NCI-H460 (cell line): ENCODE data around the gene RANGRF. TPM values are rescaled to one million over a fixed set of nuclear protein-coding genes. Genes with fewer than 3 reads are reported as not detected.
"Not testable (repeated sequence)": the region's sequence is repeated elsewhere in the genome, so short reads cannot be mapped to it uniquely, and the experiment has no call there.

Experiments used
- DNase-seq: peaks from one replicate; pipeline ENCODE4 v3.0.0-alpha.2; 2016; ENCODE audit warnings: low read depth; ENCODE audit errors: extremely low read depth
- polyA plus RNA-seq: library from polyadenylated mRNA; depleted of rRNA; stranded (reverse); fragments of >200 nt; gene quantifications from 2 replicates; pipeline ENCODE4 v1.2.3, GENCODE V29; 2014; cell fraction: nucleus; rRNA removed
- total RNA-seq: library from RNA; depleted of rRNA; stranded (reverse); fragments of >200 nt; shearing (Covaris generic); gene quantifications from 2 replicates; pipeline ENCODE4 v1.2.3, GENCODE V29; 2014; rRNA removed

RANGRF gene
- 32.1 and 41.2 TPM in 2 replicates for total RNA-seq
- polyA plus RNA-seq = 13.3 and 22.0 TPM in 2 replicates

- DNase-seq = peak; percentile 76
These were observed at the start of gene RANGRF for GRCh38 chr17:8288336-8289102. RANGRF (plus strand) TSS chr17:8288670; CDS start chr17:8288789, 119 bp downstream.

- DNase-seq = no peak
These were observed 44.6 kb upstream of the RANGRF start for GRCh38 chr17:8243827-8244226.

- no peak for DNase-seq
These were observed 43.7 kb upstream of the RANGRF start for GRCh38 chr17:8244768-8245167.

GRCh38 chr17:8248751-8249607 lies 39.5 kb upstream of the RANGRF start, which contains the start of gene PFAS:
PFAS (plus strand) TSS chr17:8249289; CDS start chr17:8253938, 4,649 bp downstream.
- peak; percentile 89 for DNase-seq

- no peak for DNase-seq
These were observed 38.6 kb upstream of the RANGRF start for GRCh38 chr17:8249621-8250500.

- DNase-seq = not testable (repeated sequence)
These were observed 37.1 kb upstream of the RANGRF start for GRCh38 chr17:8251411-8251810.

GRCh38 chr17:8253801-8254200 lies 34.7 kb upstream of the RANGRF start:
- no peak for DNase-seq

- DNase-seq = no peak
These were observed 33.6 kb upstream of the RANGRF start for GRCh38 chr17:8254881-8255280.

GRCh38 chr17:8255499-8255898 lies 33.0 kb upstream of the RANGRF start:
- no peak for DNase-seq

- DNase-seq = no peak
These were observed 32.2 kb upstream of the RANGRF start for GRCh38 chr17:8256291-8256690.

GRCh38 chr17:8256691-8257090 lies 31.8 kb upstream of the RANGRF start:
- DNase-seq = no peak

- no peak for DNase-seq
These were observed 30.7 kb upstream of the RANGRF start for GRCh38 chr17:8257801-8258200.

GRCh38 chr17:8264320-8264719 lies 24.1 kb upstream of the RANGRF start:
- no peak for DNase-seq

- no peak for DNase-seq
These were observed 23.5 kb upstream of the RANGRF start for GRCh38 chr17:8264836-8265542.

- no peak for DNase-seq
These were observed 21.6 kb upstream of the RANGRF start for GRCh38 chr17:8266648-8267479.

GRCh38 chr17:8267480-8268147 lies 20.9 kb upstream of the RANGRF start:
- DNase-seq = no peak

GRCh38 chr17:8268550-8269298 lies 19.7 kb upstream of the RANGRF start:
- DNase-seq = no peak

GRCh38 chr17:8272421-8272820 lies 16.0 kb upstream of the RANGRF start:
- no peak for DNase-seq
